AG09309 (cell line): ENCODE data around the gene WDR44.

ENCODE experiments used
- DNase-seq: peaks from one replicate; pipeline ENCODE4 v3.0.0-alpha.2; 2010; ENCODE audit warnings: low read depth
- H3K4me3 ChIP-seq: 2 replicates; pipeline ENCODE4 v1.5.1; 2011; ENCODE audit warnings: mild to moderate bottlenecking, low read depth, low read length, moderate library complexity; ENCODE audit not compliant: control insufficient read depth
- TF ChIP-seq, protein P1 (sequence below): IDR thresholded peaks from 2 replicates; pipeline ENCODE4 v1.5.1; 2011; ENCODE audit warnings: mild to moderate bottlenecking, low read depth, low read length, inconsistent platforms; ENCODE audit not compliant: insufficient read depth, control insufficient read depth; ENCODE audit errors: missing control alignments

The WDR44 gene

DNA sequence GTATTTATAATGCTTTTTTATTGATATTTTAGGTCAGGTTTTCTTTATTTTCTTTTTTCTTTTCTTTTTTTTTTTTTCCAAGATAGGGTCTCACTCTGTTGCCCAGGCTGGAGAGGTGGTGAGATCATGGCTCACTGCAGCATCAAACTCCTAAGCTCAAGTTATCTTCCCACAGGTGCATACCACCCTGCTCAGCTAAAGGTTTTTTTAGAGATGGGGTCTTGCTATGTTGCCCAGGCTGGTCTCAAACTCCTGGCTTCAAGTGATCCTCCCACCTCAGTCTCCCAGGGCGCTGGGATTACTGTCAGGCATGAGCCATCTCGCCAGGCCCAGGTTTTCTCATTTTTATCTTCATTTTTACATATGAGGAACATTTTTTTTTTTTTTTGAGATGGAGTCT is 3.3 kb downstream of the WDR44 start:
- TF ChIP-seq, protein P1, sequence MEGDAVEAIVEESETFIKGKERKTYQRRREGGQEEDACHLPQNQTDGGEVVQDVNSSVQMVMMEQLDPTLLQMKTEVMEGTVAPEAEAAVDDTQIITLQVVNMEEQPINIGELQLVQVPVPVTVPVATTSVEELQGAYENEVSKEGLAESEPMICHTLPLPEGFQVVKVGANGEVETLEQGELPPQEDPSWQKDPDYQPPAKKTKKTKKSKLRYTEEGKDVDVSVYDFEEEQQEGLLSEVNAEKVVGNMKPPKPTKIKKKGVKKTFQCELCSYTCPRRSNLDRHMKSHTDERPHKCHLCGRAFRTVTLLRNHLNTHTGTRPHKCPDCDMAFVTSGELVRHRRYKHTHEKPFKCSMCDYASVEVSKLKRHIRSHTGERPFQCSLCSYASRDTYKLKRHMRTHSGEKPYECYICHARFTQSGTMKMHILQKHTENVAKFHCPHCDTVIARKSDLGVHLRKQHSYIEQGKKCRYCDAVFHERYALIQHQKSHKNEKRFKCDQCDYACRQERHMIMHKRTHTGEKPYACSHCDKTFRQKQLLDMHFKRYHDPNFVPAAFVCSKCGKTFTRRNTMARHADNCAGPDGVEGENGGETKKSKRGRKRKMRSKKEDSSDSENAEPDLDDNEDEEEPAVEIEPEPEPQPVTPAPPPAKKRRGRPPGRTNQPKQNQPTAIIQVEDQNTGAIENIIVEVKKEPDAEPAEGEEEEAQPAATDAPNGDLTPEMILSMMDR: no peak
- no peak for DNase-seq
- H3K4me3 ChIP-seq: no peak overlapping the region

- no peak overlapping the region for H3K4me3 ChIP-seq
- TF ChIP-seq, protein P1: no peak
- DNase-seq: no peak
These were observed 4.3 kb downstream of the WDR44 start for GRCh38 chrX:118350221-118350620.

DNA sequence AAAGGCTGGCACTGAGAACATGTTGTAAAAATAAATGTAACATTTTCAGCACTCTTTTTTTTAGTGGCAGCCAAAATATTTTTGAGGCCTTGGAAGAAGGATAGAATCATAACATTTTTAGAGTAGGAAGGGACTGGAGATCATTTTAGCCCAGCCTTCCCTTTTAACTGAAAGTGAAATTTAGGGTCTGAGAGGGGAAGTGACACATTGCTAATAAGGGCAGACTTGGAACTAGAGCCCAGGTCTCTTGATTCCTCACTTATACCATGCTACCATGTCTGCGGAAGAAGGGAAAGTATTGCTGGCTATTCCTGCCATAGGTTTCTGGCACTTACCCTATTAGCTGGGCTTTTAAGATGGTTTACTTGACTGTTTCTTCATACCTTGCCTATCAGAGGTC is 4.8 kb downstream of the WDR44 start:
- H3K4me3 ChIP-seq: no peak overlapping the region
- TF ChIP-seq, protein P1: no peak
- DNase-seq: no peak

DNA sequence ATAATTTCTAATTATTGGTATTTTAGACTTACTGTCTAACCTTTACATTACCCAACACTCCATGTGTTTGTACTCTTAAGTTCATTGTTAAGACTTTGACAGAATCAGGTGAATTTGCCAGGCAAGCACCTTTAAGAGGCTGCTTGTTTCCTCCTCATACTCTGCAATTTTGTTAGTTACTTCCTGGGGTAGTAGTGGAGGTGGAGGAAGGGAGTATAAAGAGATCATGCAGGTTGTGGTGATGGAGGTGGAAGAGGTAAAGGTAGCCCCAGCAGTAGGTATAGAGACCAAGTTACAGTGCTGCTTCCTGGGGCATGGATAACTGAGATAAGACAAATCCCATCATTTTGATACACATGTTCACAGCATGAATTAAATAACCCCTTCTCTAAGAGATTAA is 6.7 kb downstream of the WDR44 start:
- DNase-seq: no peak
- H3K4me3 ChIP-seq: no peak overlapping the region
- TF ChIP-seq, protein P1: no peak

GRCh38 chrX:118353081-118353850 is 7.4 kb downstream of the WDR44 start:
- DNase-seq: no peak
- no peak overlapping the region for H3K4me3 ChIP-seq
- TF ChIP-seq, protein P1: no peak

DNA sequence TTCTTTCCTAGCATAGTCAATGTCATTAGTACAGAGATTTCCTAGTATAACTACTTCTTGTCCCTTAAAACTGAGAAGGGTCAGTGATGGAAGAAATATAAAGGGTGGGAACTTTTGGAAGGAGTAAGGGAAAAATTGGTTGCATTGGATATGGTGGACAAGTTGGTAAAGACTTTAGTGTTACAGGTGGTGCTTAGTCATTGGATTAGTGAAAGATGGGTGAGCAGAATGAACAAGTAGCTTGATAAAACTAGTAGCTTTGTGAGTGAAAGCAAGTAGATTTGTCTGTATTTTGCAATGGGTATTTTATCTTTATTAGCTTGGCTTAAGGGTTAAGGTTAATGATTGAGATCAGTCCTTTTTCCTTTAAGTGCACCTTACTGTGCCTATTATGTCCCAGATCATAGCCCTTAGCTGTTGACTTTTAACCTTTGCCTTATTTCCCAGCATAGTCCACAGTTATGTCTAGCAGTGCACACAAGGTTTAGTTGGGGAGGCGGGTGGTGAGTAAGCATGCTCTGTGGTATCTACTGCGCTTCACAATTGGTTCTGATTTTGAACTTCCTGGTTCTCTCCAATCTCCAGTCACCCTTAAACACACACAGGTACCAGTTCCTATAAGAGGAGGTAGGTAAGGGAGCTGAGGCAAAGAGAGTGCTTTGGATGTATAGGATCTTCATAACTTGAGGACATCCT is 9.5 kb downstream of the WDR44 start:
- TF ChIP-seq, protein P1: no peak
- H3K4me3 ChIP-seq: no peak overlapping the region
- DNase-seq: no peak
